GM12874 (cell line): ENCODE measurements around the gene TM2D1.

ENCODE experiments used
- CTCF ChIP-seq: IDR thresholded peaks from 2 replicates; pipeline ENCODE4 v1.5.1; 2011; ENCODE audit warnings: low read depth, mild to moderate bottlenecking, control low read depth, low read length, moderate library complexity; ENCODE audit not compliant: insufficient read depth

TM2D1 gene

GRCh38 chr1:61749574-61749973 lies 24.6 kb upstream of the TM2D1 start:
- no peak for TF ChIP-seq CTCF

DNA sequence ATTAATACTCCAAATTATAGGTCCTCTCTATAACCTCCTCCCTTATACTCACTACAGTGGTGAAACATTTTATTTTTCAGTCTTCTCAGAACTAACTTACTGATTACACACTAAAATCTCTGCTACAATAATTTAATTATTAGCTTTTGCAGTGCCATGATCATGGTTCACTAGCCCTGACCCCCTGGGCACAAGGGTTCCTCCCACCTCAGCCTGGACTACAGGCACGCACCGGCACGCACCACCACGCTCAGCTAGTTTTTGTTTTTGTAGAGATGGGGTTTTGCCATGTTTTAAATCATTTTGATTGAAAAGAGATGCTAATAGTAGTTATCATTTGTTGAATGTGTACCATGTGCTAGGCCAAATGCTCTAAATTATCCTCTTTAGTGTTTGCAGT lies 23.6 kb upstream of the TM2D1 start:
- no peak for TF ChIP-seq CTCF

GRCh38 chr1:61746813-61747212 lies 21.9 kb upstream of the TM2D1 start:
- TF ChIP-seq CTCF, result no peak

DNA sequence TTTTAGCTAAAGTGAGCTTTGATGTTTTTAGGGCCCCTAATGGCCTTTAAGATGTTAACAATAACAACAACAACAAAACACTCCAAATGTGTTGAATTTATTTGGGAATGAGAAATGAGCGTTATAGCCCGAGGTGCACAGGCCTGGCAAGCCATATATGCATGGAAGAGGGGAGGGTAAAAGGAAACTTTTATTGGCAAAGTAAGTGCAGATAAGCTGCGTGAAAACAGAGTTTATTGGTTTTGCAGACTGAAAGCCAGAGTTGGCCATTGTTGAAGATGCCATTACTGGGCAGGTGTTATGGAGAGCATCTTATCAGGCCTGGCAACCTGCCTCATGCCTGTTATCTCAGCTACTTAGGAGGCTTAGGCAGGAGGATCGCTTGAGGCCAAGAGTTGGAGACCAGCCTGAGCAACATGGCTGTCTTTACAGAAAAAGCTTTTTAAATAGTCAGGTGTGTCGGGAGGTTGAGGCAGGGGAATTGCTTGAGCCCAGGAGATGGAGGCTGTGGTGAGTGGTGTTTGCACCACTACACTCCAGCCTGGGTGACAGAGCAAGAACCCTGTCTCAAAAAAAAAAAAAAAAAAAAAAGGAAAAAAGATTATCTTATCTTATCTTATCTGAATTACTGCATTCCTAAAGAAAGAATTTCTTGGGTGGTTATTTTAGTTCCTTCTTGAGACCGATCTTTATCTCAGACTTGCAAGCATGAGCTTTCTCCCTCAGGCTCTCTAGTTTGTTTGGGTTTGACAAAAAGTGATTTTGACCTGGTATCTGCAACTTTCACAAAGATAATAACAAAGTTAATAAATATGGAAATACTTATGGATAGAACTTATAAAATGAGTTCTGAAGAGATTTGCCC lies 19.0 kb upstream of the TM2D1 start:
- no peak for TF ChIP-seq CTCF

- no peak for TF ChIP-seq CTCF
Measured at GRCh38 chr1:61743431-61743705, 18.4 kb upstream of the TM2D1 start.

DNA sequence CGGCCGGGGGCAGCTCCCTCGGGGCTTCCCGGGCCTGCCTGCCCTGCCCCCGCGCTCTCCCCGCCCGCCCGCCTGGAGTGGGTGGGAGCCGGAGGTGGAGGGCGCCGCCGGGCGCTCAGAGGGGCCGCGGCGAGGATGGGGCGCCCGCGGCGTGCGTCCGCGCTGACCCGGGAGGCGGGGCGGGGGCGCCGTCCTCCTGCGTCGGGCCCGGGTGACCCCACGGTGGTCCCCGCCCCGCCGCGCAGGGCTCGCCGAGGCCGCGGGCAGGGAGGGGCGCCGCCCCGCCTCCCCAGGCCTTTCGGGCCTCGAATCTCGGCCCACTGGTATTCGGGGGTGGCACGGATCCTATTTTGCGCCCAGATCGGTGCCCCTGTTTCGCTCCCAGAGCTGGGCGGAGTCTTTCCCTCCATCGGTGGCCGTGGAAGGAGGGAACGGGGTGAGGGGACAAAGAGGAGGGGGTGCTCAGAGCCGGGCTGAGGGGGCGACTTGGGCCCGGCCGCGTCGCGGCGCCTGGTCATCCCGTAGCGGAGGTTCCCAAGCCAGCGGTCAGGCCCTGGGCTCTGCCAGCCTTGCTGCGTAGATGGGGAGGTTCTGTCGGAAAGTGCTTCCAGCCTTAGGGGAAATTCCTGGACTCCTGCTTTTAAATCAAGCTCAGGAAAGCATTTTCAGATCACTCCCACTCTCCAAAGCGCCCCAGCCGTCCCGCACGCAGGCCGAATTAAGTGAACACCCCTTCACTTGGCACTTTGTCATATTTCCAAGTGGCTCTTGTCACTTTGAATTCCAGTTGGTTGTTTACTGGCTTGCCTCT lies 17.9 kb upstream of the TM2D1 start:
- no peak for TF ChIP-seq CTCF

DNA sequence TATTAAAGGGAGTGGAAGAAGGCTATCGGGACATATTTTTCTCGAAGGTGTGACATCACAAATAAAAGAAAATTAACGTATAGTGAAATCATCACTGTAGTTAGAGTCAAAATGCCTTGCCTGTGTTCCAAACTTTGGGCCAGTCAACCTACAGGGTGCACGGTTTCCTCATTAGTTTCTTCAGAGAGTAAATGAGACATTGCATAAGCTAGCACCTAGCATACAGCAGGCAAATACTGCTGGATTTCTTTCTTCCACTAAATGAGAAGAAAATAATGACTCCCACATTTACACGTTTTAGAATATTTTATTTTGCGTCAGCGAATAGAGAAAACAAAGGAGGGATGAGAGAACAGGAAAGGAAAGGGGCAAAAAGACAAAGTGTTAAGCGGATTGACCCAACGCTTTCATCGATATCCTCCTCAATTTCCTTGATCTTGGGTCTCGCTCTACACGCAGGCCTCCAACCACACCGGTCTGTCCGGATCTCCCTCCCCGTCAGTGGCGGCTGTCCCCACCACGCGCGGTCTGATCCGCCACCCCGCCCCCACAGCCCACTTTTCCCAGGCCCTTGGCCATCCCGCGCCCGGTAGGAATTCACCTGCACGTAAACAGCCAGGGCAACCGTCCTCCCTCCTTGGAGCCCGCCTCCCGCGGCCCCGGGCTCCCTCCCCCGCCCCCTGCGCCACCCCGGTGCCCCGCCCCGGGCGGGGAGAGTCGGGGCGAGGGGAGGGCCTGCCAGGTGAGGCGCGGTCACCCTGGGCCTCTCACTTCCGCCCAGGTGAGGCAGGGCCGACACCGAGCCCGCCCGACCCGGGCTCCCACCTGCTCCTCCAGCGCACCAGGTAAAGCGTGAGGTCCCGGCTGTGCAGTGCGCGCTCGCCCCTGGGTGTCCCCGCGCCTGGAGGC lies 17.0 kb upstream of the TM2D1 start, which contains the start of gene PATJ:
PATJ (plus strand) TSS at position 770 of the 909 bp plus-strand sequence. CDS start 20,413 bp downstream, outside the sequence.
- TF ChIP-seq CTCF, result no peak
